OCI-LY7 (cell line): Measurements from ENCODE around the gene ENTPD1. TPM values are rescaled to one million over a fixed set of nuclear protein-coding genes. Genes with fewer than 3 reads are reported as not detected.

ENCODE experiments used
- BruUV-seq: library from RNA; stranded (reverse); fragments of 400-500 nt; replicated peaks from 2 replicates; lab custom pipeline; 2021; lab: Mats Ljungman, UMichigan
- CTCF ChIA-PET: fragments of 300-600 bp; sonication (Branson Sonifier 250); formaldehyde crosslinking; loops from one replicate; lab custom pipeline; 2022; ENCODE audit warnings: antibody characterized with exemption; ENCODE audit not compliant: unreplicated experiment; lab: Charles Lee
- POLR2A ChIA-PET: fragments of 300-600 bp; sonication (Branson Sonifier 250); formaldehyde crosslinking; loops from one replicate; lab custom pipeline; 2022; ENCODE audit warnings: antibody characterized with exemption; lab: Charles Lee
- DNase-seq: peaks from one replicate; pipeline ENCODE4 v3.0.0-alpha.2; 2015; ENCODE audit warnings: low spot score
- H2AFZ ChIP-seq: fragments of 200-600 bp; sonication (generic), shearing (Covaris generic); 2 replicates; pipeline ENCODE4 v1.6.1; 2014; ENCODE audit warnings: mild to moderate bottlenecking, antibody characterized with exemption, low read length, moderate library complexity
- H3K27ac ChIP-seq: fragments of 200-600 bp; sonication (generic); 2 replicates; pipeline ENCODE4 v1.5.1; 2014; ENCODE audit warnings: mixed run types, low read depth, mild to moderate bottlenecking, moderate library complexity, low read length, inconsistent platforms; ENCODE audit not compliant: poor library complexity, severe bottlenecking
- H3K36me3 ChIP-seq: fragments of 200-600 bp; sonication (generic); 2 replicates; pipeline ENCODE4 v1.6.1; 2014; ENCODE audit warnings: mild to moderate bottlenecking, antibody characterized with exemption, low read length, moderate library complexity, mixed read lengths; ENCODE audit not compliant: insufficient read depth
- H3K4me1 ChIP-seq: fragments of 200-600 bp; sonication (generic); 2 replicates; pipeline ENCODE4 v1.5.1; 2014; ENCODE audit warnings: mild to moderate bottlenecking, low read length; ENCODE audit not compliant: insufficient read depth, poor library complexity, severe bottlenecking
- H3K4me2 ChIP-seq: fragments of 200-600 bp; sonication (generic); 2 replicates; pipeline ENCODE4 v1.6.1; 2014; ENCODE audit warnings: mild to moderate bottlenecking, low read length
- H3K4me3 ChIP-seq: fragments of 200-600 bp; sonication (generic); 2 replicates; pipeline ENCODE4 v1.5.1; 2014; ENCODE audit warnings: mild to moderate bottlenecking, low read depth, low read length; ENCODE audit not compliant: poor library complexity, severe bottlenecking
- H3K79me2 ChIP-seq: fragments of 200-600 bp; sonication (generic); 2 replicates; pipeline ENCODE4 v1.6.1; 2016; ENCODE audit warnings: low read depth, mild to moderate bottlenecking, low read length, moderate library complexity, mixed read lengths; ENCODE audit not compliant: insufficient read depth
- H3K9me2 ChIP-seq: fragments of 200-600 bp; sonication (generic); 2 replicates; pipeline ENCODE4 v1.6.1; 2016; ENCODE audit warnings: mild to moderate bottlenecking, low read length, mixed read lengths; ENCODE audit not compliant: insufficient read depth
- H3K9me3 ChIP-seq: fragments of 200-600 bp; sonication (generic); 2 replicates; pipeline ENCODE4 v1.6.1; 2014; ENCODE audit warnings: mild to moderate bottlenecking, mixed run types, low read length, mixed read lengths
- H4K20me1 ChIP-seq: fragments of 200-600 bp; sonication (generic); 2 replicates; pipeline ENCODE4 v1.6.1; 2014; ENCODE audit warnings: mild to moderate bottlenecking, antibody characterized with exemption, low read length, moderate library complexity, mixed read lengths; ENCODE audit not compliant: insufficient read depth
- EZH2phosphoT487 ChIP-seq: fragments of 200-600 bp; sonication (generic); IDR thresholded peaks from 2 replicates; pipeline ENCODE4 v1.6.1; 2018; ENCODE audit warnings: low read depth, borderline replicate concordance, mild to moderate bottlenecking, mixed run types, antibody characterized with exemption, low read length, moderate library complexity, mixed read lengths
- intact Hi-C: fragments of 100-400 bp; cut with micrococcal nuclease; formaldehyde crosslinking; loops from one replicate; pipeline ENCODE4 v1.10.0; 2022; ENCODE audit not compliant: unreplicated experiment
- total RNA-seq, 2 experiments: library from RNA; depleted of rRNA in 1 of 2; stranded (reverse); fragments of >200 nt in 1 of 2; shearing (Covaris generic) in 1 of 2; gene quantifications; 2 replicates each; pipeline ENCODE4 v1.2.3, GENCODE V29; 2014 to 2022
- TF ChIP-seq, protein P1 (sequence below): fragments of 200-600 bp; sonication (generic); conservative IDR thresholded peaks from 2 replicates; pipeline ENCODE4 v1.5.1; 2014; ENCODE audit warnings: mild to moderate bottlenecking, antibody characterized with exemption, low read length, moderate library complexity, mixed read lengths

ENTPD1 gene
- total RNA-seq, 2 experiments from 2014 or later: 5.1 to 6.7 TPM

DNA sequence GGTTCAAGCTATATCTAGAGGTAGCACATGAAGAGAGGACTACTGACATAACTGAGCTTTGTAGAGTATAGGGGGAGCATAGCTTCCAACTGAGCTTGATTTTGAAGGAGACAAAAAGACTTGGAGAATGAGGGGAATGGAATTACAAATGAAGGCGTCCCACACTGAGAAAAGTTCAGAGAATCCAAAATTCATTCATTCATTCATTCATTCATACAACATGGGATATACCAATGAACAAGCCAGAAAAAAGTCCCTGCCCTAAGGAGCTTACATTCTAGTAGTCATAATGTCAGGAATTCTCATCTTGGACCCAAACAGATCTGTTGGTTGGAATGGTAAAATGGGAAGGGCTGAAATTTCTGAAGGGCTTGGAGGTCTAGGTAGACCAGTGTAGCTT, 62.0 kb downstream of the ENTPD1 start:
- H4K20me1 ChIP-seq: no peaks in the 10 kb centered on the region
- ChIA-PET CTCF (no interaction called here), POLR2A (interaction anchor here (0.6 to 1.5 kb wide), 2 partner anchors 20 to 412 kb away, joined by 3 to 6 read pairs; no protein-coding TSS in a partner anchor)
- intact Hi-C loops: no loop called here
- BruUV-seq: no TSS peak
- H3K27ac ChIP-seq: no peak overlapping the region
- H3K9me3 ChIP-seq: no peaks in the 10 kb centered on the region
- no peak for TF ChIP-seq EZH2phosphoT487
- TF ChIP-seq, protein P1, sequence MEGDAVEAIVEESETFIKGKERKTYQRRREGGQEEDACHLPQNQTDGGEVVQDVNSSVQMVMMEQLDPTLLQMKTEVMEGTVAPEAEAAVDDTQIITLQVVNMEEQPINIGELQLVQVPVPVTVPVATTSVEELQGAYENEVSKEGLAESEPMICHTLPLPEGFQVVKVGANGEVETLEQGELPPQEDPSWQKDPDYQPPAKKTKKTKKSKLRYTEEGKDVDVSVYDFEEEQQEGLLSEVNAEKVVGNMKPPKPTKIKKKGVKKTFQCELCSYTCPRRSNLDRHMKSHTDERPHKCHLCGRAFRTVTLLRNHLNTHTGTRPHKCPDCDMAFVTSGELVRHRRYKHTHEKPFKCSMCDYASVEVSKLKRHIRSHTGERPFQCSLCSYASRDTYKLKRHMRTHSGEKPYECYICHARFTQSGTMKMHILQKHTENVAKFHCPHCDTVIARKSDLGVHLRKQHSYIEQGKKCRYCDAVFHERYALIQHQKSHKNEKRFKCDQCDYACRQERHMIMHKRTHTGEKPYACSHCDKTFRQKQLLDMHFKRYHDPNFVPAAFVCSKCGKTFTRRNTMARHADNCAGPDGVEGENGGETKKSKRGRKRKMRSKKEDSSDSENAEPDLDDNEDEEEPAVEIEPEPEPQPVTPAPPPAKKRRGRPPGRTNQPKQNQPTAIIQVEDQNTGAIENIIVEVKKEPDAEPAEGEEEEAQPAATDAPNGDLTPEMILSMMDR: no peak
- H2AFZ ChIP-seq: no peak overlapping the region
- H3K4me2 ChIP-seq: no peak overlapping the region
- no peak for DNase-seq
- H3K36me3 ChIP-seq: no peaks in the 10 kb centered on the region
- H3K4me3 ChIP-seq: no peak overlapping the region
- no peaks in the 10 kb centered on the region for H3K79me2 ChIP-seq
- H3K9me2 ChIP-seq: no peaks in the 10 kb centered on the region
- peaks cover 18% of the 10 kb centered on the region for H3K4me1 ChIP-seq

DNA sequence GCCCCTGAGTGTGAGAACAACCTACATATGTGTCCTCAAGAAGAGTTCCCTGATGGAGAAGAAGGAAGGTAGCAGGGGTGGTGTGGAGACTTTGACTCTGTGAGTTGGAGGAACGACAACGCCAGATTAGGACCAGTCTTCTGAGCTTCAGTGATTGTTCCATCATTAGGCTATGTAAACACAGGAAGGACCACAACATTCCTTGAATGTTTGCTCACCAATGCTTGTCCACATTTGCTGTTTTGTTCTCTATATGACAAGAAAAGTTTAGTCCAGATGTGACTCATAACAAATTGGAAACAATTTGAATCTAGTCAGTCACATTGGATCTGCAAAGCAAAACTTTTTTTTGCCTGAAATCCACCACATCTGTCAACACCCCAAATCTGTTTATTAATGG, 62.7 kb downstream of the ENTPD1 start:
- H3K9me3 ChIP-seq: no peaks in the 10 kb centered on the region
- DNase-seq: no peak
- H3K4me2 ChIP-seq: no peak overlapping the region
- ChIA-PET POLR2A (interaction anchor here (1.5 kb wide), 1 partner anchor 19 kb away, joined by 6 read pairs; no protein-coding TSS in a partner anchor), CTCF (no interaction called here)
- TF ChIP-seq EZH2phosphoT487: no peak
- H2AFZ ChIP-seq: no peak overlapping the region
- no peak overlapping the region for H3K27ac ChIP-seq
- no peaks in the 10 kb centered on the region for H4K20me1 ChIP-seq
- H3K36me3 ChIP-seq: no peaks in the 10 kb centered on the region
- H3K4me3 ChIP-seq: no peak overlapping the region
- H3K4me1 ChIP-seq: peaks cover 18% of the 10 kb centered on the region
- no TSS peak for BruUV-seq
- intact Hi-C loops: no loop called here
- no peaks in the 10 kb centered on the region for H3K79me2 ChIP-seq
- no peaks in the 10 kb centered on the region for H3K9me2 ChIP-seq

DNA sequence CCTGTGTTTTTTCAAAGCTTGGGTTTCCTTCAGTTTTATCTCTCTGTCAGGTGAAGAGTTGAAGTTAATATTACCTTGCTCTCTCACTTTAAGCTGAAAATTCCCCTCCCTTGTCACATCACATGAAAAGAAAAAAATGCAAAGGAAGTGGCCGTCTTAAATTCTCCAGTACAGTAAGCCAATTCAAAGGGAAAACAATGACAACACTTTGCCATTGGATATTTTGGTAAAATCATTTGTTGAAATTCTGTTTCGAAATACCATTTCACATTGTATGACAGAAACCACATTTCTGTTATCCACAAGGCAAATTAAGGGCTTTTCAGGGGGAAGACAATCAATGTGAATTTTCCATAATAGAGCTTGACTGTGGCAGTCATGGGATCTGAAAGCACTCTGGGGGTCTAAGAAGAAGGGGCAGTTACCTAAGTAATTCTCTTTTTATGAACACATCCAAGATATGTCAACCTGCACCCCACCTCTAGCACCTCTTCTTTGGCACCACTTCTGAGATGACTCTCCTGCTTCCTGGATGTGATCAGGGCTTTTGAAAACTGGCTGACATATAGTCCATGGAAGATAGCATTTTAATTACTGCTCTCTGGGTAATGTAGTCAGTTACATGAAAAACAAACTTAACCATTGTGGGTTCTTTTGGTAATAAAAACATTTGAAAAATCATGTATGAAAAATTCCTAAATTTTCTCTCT, 63.8 kb downstream of the ENTPD1 start:
- Histone ChIP-seq H3K27ac (no peak overlapping the region), H2AFZ (no peak overlapping the region), H3K79me2 (no peaks in the 10 kb centered on the region), H3K4me2 (no peak overlapping the region), H3K9me2 (no peaks in the 10 kb centered on the region), H3K9me3 (no peaks in the 10 kb centered on the region), H3K4me1 (peaks cover 12% of the 10 kb centered on the region), H4K20me1 (no peaks in the 10 kb centered on the region), H3K4me3 (no peak overlapping the region), H3K36me3 (no peaks in the 10 kb centered on the region)
- no TSS peak for BruUV-seq
- DNase-seq: no peak
- TF ChIP-seq, protein P1: no peak
- TF ChIP-seq EZH2phosphoT487: no peak
- intact Hi-C loops: no loop called here
- CTCF ChIA-PET: no interaction called here
- POLR2A ChIA-PET: interaction anchor here (0.9 kb wide), 1 partner anchor 36 kb away, joined by 3 read pairs; no protein-coding TSS in a partner anchor
